Measurements from ENCODE around the gene PTPRA.

The PTPRA gene

GRCh38 chr20:2952766-2953165 is 79.5 kb downstream of the PTPRA start:
- Histone ChIP-seq H3K9me3 (no peaks in the 10 kb centered on the region), H3K27me3 (no peaks in the 10 kb centered on the region), H3K4me1 (ENCODE audit: control insufficient read depth in 1 of 2, insufficient read depth in 1 of 2, low read depth in 1 of 2, low read length in 1 of 2) (peaks cover 2 to 4% of the 10 kb centered on the region in 2 experiments), H3K27ac (no peak overlapping the region), H3K36me3 (peaks cover 12% of the 10 kb centered on the region), H3K4me3 (ENCODE audit: low read depth in 1 of 2, low read length in 1 of 2) (no peak overlapping the region)
- TF ChIP-seq CTCF (IDR thresholded peaks at IDR 0.05), result no peak

- Histone ChIP-seq H3K4me1 (ENCODE audit: control insufficient read depth in 1 of 2, insufficient read depth in 1 of 2, low read depth in 1 of 2, low read length in 1 of 2) (no peaks in the 10 kb centered on the region), H3K9me3 (no peaks in the 10 kb centered on the region), H3K27me3 (no peaks in the 10 kb centered on the region), H3K27ac (no peak overlapping the region), H3K36me3 (peaks cover 12% of the 10 kb centered on the region), H3K4me3 (ENCODE audit: low read depth in 1 of 2, low read length in 1 of 2) (no peak overlapping the region)
- TF ChIP-seq CTCF (IDR thresholded peaks at IDR 0.05), result no peak
These were observed 82.1 kb downstream of the PTPRA start for GRCh38 chr20:2955257-2955970.

- no peak overlapping the region for H3K27ac ChIP-seq
- no peaks in the 10 kb centered on the region for H3K27me3 ChIP-seq
- no peaks in the 10 kb centered on the region for H3K9me3 ChIP-seq
- no peaks in the 10 kb centered on the region for H3K4me1 ChIP-seq (ENCODE audit: control insufficient read depth in 1 of 2, insufficient read depth in 1 of 2, low read depth in 1 of 2, low read length in 1 of 2)
- no peak overlapping the region for H3K4me3 ChIP-seq (ENCODE audit: low read depth in 1 of 2, low read length in 1 of 2)
- TF ChIP-seq CTCF (IDR thresholded peaks at IDR 0.05), result no peak
- peaks cover 7% of the 10 kb centered on the region for H3K36me3 ChIP-seq
These were observed 83.2 kb downstream of the PTPRA start for GRCh38 chr20:2956480-2956879.

- TF ChIP-seq CTCF (IDR thresholded peaks at IDR 0.05), result no peak
- Histone ChIP-seq H3K9me3 (no peaks in the 10 kb centered on the region), H3K36me3 (peaks cover 37% of the 10 kb centered on the region), H3K4me3 (ENCODE audit: low read depth in 1 of 2, low read length in 1 of 2) (no peak overlapping the region), H3K27ac (no peak overlapping the region), H3K4me1 (ENCODE audit: control insufficient read depth in 1 of 2, insufficient read depth in 1 of 2, low read depth in 1 of 2, low read length in 1 of 2) (no peaks in the 10 kb centered on the region), H3K27me3 (no peaks in the 10 kb centered on the region)
These were observed 94.6 kb downstream of the PTPRA start for GRCh38 chr20:2967841-2968240.

- no peak overlapping the region for H3K27ac ChIP-seq
- no peak overlapping the region for H3K4me3 ChIP-seq (ENCODE audit: low read depth in 1 of 2, low read length in 1 of 2)
- no peaks in the 10 kb centered on the region for H3K9me3 ChIP-seq
- H3K36me3 ChIP-seq, result peaks cover 19% of the 10 kb centered on the region
- H3K27me3 ChIP-seq, result no peaks in the 10 kb centered on the region
- no peaks in the 10 kb centered on the region for H3K4me1 ChIP-seq (ENCODE audit: control insufficient read depth in 1 of 2, insufficient read depth in 1 of 2, low read depth in 1 of 2, low read length in 1 of 2)
- no peak for TF ChIP-seq CTCF (IDR thresholded peaks at IDR 0.05)
These were observed 98.8 kb downstream of the PTPRA start for GRCh38 chr20:2972126-2972525.

Data from neutrophil (primary cell).